ENCODE measurements around the gene COA1. TPM values are rescaled to one million over a fixed set of nuclear protein-coding genes. Genes with fewer than 3 reads are reported as not detected.

COA1 gene
- total RNA-seq, 4 donors from 2014 or later = 25.9 to 36.0 (median 31.1) TPM

- WGBS, 2 donors = 80% methylated on average over 4 of the region's 4 CpGs
- H3K4me3 ChIP-seq (ENCODE audit: low read depth, poor library complexity, severe bottlenecking) = no peak overlapping the region
- DNase-seq (ENCODE audit: low spot score in 2 of 2) = no peak
- intact Hi-C loops (cut with DNase I; ENCODE audit: low total_unique reads) = no loop called here
- no peak for TF ChIP-seq CTCF (IDR thresholded peaks at IDR 0.05)
- TF ChIP-seq POLR2A (IDR thresholded peaks at IDR 0.05) = no peak
Measured at GRCh38 chr7:43671521-43671920, 57.8 kb downstream of the COA1 start.

GRCh38 chr7:43669286-43670081, 59.8 kb downstream of the COA1 start:
- no peak for DNase-seq (ENCODE audit: low spot score in 2 of 2)
- TF ChIP-seq POLR2A (IDR thresholded peaks at IDR 0.05) (no peak), CTCF (IDR thresholded peaks at IDR 0.05) (no peak)
- intact Hi-C loops (cut with DNase I; ENCODE audit: low total_unique reads) = no loop called here
- no peak overlapping the region for H3K4me3 ChIP-seq (ENCODE audit: low read depth, poor library complexity, severe bottlenecking)
- WGBS, 2 donors = 81 to 82% methylated on average over 15 of the region's 15 CpGs

DNA sequence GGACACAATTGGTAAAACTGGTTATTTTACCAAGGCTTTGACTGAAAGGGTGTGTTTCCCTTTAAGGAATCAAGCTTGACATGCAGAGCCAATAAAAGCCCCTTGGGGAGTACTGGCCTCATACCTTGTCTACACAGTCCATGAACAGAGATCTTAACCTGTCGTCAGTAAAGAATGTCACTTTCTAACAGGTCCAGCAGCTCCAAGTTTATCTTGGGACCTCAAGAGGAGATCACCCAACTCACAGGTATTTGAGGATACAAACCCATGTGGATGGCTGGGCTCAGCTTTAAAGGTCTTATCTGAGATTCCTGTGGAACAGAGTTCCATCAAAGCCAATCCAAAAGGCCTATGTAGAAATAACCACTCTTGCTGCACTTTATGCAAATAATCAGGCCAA, 61.3 kb downstream of the COA1 start:
- no peak for TF ChIP-seq CTCF (IDR thresholded peaks at IDR 0.05)
- TF ChIP-seq POLR2A (IDR thresholded peaks at IDR 0.05) = no peak
- WGBS, 2 donors = 86 to 93% methylated on average over 1 of the region's 1 CpG
- DNase-seq (ENCODE audit: low spot score in 2 of 2) = no peak
- no peak overlapping the region for H3K4me3 ChIP-seq (ENCODE audit: low read depth, poor library complexity, severe bottlenecking)
- intact Hi-C loops (cut with DNase I; ENCODE audit: low total_unique reads) = no loop called here

- DNase-seq (ENCODE audit: low spot score in 2 of 2) = no peak
- H3K4me3 ChIP-seq (ENCODE audit: low read depth, poor library complexity, severe bottlenecking) = no peak overlapping the region
- no peak for TF ChIP-seq CTCF (IDR thresholded peaks at IDR 0.05)
- no peak for TF ChIP-seq POLR2A (IDR thresholded peaks at IDR 0.05)
- intact Hi-C loops (cut with DNase I; ENCODE audit: low total_unique reads) = no loop called here
Measured at GRCh38 chr7:43666938-43667337, 62.4 kb downstream of the COA1 start.

- intact Hi-C loops (cut with DNase I; ENCODE audit: low total_unique reads) = no loop called here
- 0 to 43% methylated on average over 1 of the region's 1 CpG for WGBS, 2 donors
Measured at GRCh38 chr7:43664681-43665080, 64.6 kb downstream of the COA1 start.

More at GRCh38 chr7:43664681-43665080, 64.6 kb downstream of the COA1 start:
- TF ChIP-seq POLR2A (IDR thresholded peaks at IDR 0.05) = no peak
- no peak for TF ChIP-seq CTCF (IDR thresholded peaks at IDR 0.05)
- no peak for DNase-seq (ENCODE audit: low spot score in 2 of 2)
- no peak overlapping the region for H3K4me3 ChIP-seq (ENCODE audit: low read depth, poor library complexity, severe bottlenecking)

All from lower leg skin (tissue), 4 donors.